ENCODE data around the gene NOP14.

GRCh38 chr4:2968381-2968780 is 5.2 kb upstream of the NOP14 start:
- TF ChIP-seq CTCF (IDR thresholded peaks at IDR 0.05) = no peak
- TF ChIP-seq POLR2A (IDR thresholded peaks at IDR 0.05) = no peak

Measured in tibial nerve (tissue), 3 donors.